Thyroid gland (tissue), 4 donors: ENCODE results near the gene CTNNBL1. TPM values are rescaled to one million over a fixed set of nuclear protein-coding genes. Genes with fewer than 3 reads are reported as not detected.

Experiments
- DNase-seq, 2 donors: peaks; one replicate each; pipeline ENCODE4 v3.0.0-alpha.2; 2019
- H3K27ac ChIP-seq, 3 donors: fragments of 200-600 bp; sonication (generic); 1 replicate in 2 of 3; 2 replicates in 1 of 3; pipeline ENCODE4 v1.5.1; 2016 to 2019; ENCODE audit warnings: mild to moderate bottlenecking in 1 of 3, moderate library complexity in 1 of 3
- H3K27me3 ChIP-seq: fragments of 200-600 bp; sonication (generic); one replicate; pipeline ENCODE4 v1.5.1; 2019
- H3K36me3 ChIP-seq, 2 donors: fragments of 200-600 bp; sonication (generic); one replicate each; pipeline ENCODE4 v1.5.1; 2016 to 2019
- H3K4me1 ChIP-seq, 2 donors: fragments of 200-600 bp; sonication (generic); one replicate each; pipeline ENCODE4 v1.5.1; 2017 to 2019
- H3K4me3 ChIP-seq, 3 donors: fragments of 200-600 bp; sonication (generic); replicated peaks in 1 of 3; 1 replicate in 2 of 3; 2 replicates in 1 of 3; pipeline ENCODE4 v1.5.1; 2016; ENCODE audit warnings: mild to moderate bottlenecking in 1 of 3
- H3K9me3 ChIP-seq: fragments of 200-600 bp; sonication (generic); one replicate; pipeline ENCODE4 v1.5.1; 2017
- CTCF ChIP-seq, 6 experiments: fragments of 200-600 bp in 3 of 6; fragments of 450-650 bp in 3 of 6; sonication (generic) in 3 of 6; IDR thresholded peaks; one replicate each; pipeline ENCODE4 v1.5.1; 2016 to 2019; ENCODE audit warnings: antibody characterized with exemption in 6 of 6, mild to moderate bottlenecking in 2 of 6, inconsistent platforms in 1 of 6, moderate library complexity in 1 of 6
- POLR2A ChIP-seq, 2 donors: fragments of 450-650 bp; IDR thresholded peaks; one replicate each; pipeline ENCODE4 v1.6.1; 2017; ENCODE audit warnings: antibody characterized with exemption in 2 of 2, mild to moderate bottlenecking in 2 of 2, moderate library complexity in 1 of 2
- WGBS, 2 donors: methylation state at CpG; one replicate each; pipeline ENCODE4 v1.1.5; 2017; 5-methylcytosine and 5-hydroxymethylcytosine counted together
- intact Hi-C: fragments of 100-400 bp; cut with DNase I; formaldehyde crosslinking; loops from one replicate; pipeline ENCODE4 v1.15.1; 2023
- total RNA-seq, 4 donors: library from RNA; depleted of rRNA; stranded (reverse); fragments of >200 nt; gene quantifications; one replicate each; pipeline ENCODE4 v1.2.3, GENCODE V29; 2016

Gene CTNNBL1
- total RNA-seq, 4 donors from 2014 or later, result 22.3 to 31.2 (median 24.6) TPM

DNA sequence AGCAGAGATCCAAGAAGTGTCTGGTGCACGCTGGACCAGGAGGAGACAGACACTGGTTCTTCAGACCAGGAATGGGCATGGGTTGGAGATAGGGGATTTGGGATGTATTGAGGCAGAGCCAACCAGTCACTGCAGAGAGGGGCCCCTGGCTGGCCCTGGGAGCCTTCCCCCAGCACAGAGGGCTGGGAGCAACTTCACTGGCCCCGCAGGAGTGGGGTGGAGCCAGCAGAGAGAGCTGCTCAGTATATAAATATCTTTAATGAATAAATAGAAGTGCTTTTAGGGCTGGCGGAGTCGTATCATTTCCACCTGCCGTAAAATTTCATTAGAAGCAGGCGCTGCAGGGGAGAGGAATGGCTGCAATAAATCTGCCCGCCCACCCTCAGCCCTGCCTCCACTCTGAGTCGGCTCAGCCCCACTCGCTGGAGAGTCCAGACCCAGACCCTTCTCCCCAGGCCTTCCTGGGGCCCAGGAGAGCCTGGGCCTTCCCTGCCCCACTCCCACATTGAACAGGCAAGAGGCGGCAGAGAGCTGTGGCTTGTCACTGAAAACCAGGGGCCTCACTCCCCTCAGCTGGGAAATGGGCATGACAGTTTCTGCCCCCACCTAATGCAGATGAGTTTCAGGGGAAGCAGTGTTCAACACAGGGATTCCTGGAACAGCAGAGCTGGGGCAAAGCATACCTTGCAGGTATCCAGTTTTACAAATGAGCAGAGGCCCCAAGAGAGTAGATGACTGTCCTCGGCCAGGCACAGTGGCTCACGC, 185.2 kb downstream of the CTNNBL1 start:
- no peak for DNase-seq
- TF ChIP-seq POLR2A (IDR thresholded peaks at IDR 0.05), result no peak
- no peaks in the 10 kb centered on the region for H3K9me3 ChIP-seq
- no peaks in the 10 kb centered on the region for H3K27me3 ChIP-seq
- H3K4me3 ChIP-seq, result no peak overlapping the region
- H3K4me1 ChIP-seq, result no peaks in the 10 kb centered on the region
- intact Hi-C loops, result no loop called here
- no peak overlapping the region for H3K27ac ChIP-seq
- H3K36me3 ChIP-seq, result no peaks in the 10 kb centered on the region
- 83 to 95% methylated on average over 10 to 12 of the region's 12 CpGs for WGBS, 2 donors

- intact Hi-C loops, result no loop called here
- no peak for DNase-seq
- WGBS, 2 donors, result 100% methylated on average over 1 of the region's 1 CpG
- Histone ChIP-seq H3K27ac (no peak overlapping the region), H3K36me3 (no peaks in the 10 kb centered on the region), H3K27me3 (no peaks in the 10 kb centered on the region), H3K9me3 (no peaks in the 10 kb centered on the region), H3K4me3 (no peak overlapping the region), H3K4me1 (no peaks in the 10 kb centered on the region)
- no peak for TF ChIP-seq CTCF (IDR thresholded peaks at IDR 0.05)
- no peak for TF ChIP-seq POLR2A (IDR thresholded peaks at IDR 0.05)
Measured at GRCh38 chr20:37879843-37880242, 186.0 kb downstream of the CTNNBL1 start.

DNA sequence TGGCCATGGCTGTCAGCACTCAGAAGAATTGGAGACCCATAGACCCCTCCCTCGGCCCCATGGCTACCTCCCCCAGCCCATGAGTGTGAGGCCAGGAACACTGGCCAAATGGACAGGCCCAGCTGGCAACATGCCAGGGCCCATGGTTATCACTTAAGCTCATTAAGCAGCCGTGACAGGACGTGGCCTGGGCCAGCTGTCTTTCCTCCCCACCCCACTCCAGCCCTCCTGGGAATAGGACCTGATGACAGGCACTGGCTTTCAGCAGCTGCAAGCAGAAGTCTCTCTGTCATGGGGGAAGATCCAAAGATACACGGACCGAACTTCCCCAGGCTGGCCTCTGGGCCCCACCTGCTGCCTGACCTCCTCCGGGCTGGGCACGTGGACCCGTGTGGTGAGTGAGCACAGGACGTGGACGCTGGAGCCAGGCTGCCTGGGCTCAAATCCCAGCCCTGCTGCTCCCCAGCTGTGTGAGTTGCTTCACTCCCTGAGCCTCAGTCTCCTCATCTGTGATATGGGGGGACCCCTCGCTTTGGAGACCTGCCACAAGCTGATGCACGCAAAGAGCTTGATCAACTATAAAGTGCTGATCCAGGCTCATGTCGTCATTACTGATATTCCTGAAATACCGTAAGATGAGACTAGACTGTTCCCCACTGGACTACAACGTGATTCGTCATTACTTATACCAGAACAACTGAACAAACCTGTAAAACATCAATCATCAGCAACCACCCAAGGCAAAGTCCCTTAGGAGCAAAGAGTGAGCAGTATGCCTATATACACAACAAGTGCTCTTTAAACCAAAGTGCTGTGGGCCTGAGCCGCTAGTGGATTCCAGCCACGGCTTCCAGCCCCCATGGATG, 187.1 kb downstream of the CTNNBL1 start:
- Histone ChIP-seq H3K4me3 (no peak overlapping the region), H3K27me3 (no peaks in the 10 kb centered on the region), H3K9me3 (no peaks in the 10 kb centered on the region), H3K36me3 (no peaks in the 10 kb centered on the region), H3K27ac (no peak overlapping the region), H3K4me1 (no peaks in the 10 kb centered on the region)
- peak; percentile 39 to 41 for DNase-seq
- TF ChIP-seq POLR2A (IDR thresholded peaks at IDR 0.05), result no peak
- TF ChIP-seq CTCF (IDR thresholded peaks at IDR 0.05), result no peak
- intact Hi-C loops, result no loop called here
- WGBS, 2 donors, result 52% methylated on average over 11 to 17 of the region's 18 CpGs

DNA sequence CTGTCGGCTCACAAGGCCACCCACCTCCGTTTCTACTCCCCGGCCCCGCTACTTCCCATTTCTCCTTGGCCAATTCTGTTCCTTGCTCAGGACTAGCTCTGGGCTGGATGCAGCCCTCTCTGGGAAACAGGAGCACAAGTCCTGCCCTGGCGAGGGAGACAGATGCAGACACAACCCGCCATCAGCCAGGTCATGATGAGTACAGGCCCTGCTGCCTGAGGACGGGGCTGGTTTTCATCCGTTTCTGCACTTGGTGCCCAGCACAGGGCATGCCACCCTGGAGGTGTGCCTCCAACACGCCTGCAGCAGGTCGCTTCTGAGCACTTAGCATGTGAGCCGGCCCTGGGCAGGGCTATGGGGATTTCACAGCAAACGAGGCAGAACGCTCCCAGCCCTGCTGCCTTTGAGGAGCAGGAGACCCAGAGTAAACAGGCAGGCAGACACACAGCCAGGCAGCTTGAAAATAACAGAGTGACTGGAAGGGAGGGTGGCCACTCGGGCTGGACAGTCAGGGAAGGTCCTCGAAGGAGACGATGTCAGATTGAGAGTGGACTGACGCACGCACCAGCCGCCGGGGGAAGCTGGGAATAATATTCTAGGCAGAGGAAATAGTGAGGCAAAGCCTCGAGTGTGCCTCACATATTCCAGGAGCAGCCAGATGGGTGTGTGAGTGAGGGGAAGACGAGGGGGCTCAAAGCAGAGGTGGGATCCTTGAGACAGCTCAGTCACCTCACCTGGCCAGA, 187.9 kb downstream of the CTNNBL1 start:
- Histone ChIP-seq H3K27me3 (no peaks in the 10 kb centered on the region), H3K4me3 (no peak overlapping the region), H3K9me3 (no peaks in the 10 kb centered on the region), H3K4me1 (peaks cover 2 to 3% of the 10 kb centered on the region in 2 donors), H3K36me3 (no peaks in the 10 kb centered on the region), H3K27ac (no peak overlapping the region)
- DNase-seq, result no peak
- 54 to 63% methylated on average over 19 to 21 of the region's 22 CpGs for WGBS, 2 donors
- no peak for TF ChIP-seq POLR2A (IDR thresholded peaks at IDR 0.05)
- no peak for TF ChIP-seq CTCF (IDR thresholded peaks at IDR 0.05)
- intact Hi-C loops, result no loop called here

DNA sequence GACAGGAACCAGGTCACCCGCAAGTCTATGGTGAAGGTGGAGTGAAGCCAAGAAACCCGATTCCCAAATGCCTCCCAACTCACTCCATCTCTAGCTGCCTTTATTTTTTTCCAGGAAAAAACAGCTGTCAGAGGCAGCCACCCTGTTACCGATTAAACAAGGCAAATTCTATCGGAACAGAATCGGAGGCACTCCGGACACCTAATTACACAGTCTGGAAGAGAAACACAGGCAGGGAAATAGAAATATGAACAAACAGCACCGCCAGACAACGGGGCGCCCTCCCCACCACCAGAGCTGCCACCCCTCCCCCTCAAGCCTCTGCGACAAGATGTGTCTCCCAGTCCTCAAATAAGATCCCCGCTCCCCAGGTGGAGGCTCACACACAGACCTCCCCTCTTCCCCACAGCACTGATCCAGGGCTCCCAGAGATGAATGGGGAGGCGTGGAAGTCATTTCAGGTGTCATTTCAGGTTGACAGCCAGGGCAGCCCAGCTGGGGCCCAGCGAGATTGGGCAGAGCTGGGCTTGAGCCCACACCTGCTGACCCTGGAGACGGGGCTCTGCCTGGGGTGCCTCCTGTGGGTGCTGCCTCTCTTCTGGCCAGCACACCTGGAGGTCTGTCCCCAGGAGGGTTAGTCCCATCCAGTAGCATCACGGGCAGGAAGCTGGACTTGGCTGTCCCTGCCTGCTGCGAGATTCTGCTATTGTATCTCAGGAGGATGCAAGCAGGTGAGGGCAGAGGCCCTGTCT, 189.3 kb downstream of the CTNNBL1 start:
- no peak for DNase-seq
- no peak overlapping the region for H3K4me3 ChIP-seq
- no peak overlapping the region for H3K27ac ChIP-seq
- TF ChIP-seq POLR2A (IDR thresholded peaks at IDR 0.05), result no peak
- no peak for TF ChIP-seq CTCF (IDR thresholded peaks at IDR 0.05)
- H3K27me3 ChIP-seq, result no peaks in the 10 kb centered on the region
- WGBS, 2 donors, result 83 to 85% methylated on average over 13 to 14 of the region's 16 CpGs
- H3K4me1 ChIP-seq, result peaks cover 2 to 3% of the 10 kb centered on the region in 2 donors
- intact Hi-C loops, result no loop called here
- H3K9me3 ChIP-seq, result no peaks in the 10 kb centered on the region
- H3K36me3 ChIP-seq, result no peaks in the 10 kb centered on the region
